Esophagus muscularis mucosa (tissue), 4 donors: ENCODE results near the gene SRPK3. TPM values are rescaled to one million over a fixed set of nuclear protein-coding genes. Genes with fewer than 3 reads are reported as not detected.

Experiments
- DNase-seq: peaks from one replicate; pipeline ENCODE4 v3.0.0-alpha.2; 2017; ENCODE audit errors: extremely low spot score
- H3K27ac ChIP-seq, 4 donors: fragments of 200-600 bp; sonication (generic); replicated peaks in 1 of 4; 1 replicate in 3 of 4; 2 replicates in 1 of 4; pipeline ENCODE4 v1.5.1; 2016 to 2019; ENCODE audit warnings: mild to moderate bottlenecking in 1 of 4
- H3K27me3 ChIP-seq, 4 donors: fragments of 200-600 bp; sonication (generic); one replicate each; pipeline versions ENCODE4 v1.5.1 to v1.6.0; 2016 to 2019
- H3K36me3 ChIP-seq, 4 donors: fragments of 200-600 bp; sonication (generic); one replicate each; pipeline ENCODE4 v1.5.1; 2016 to 2019
- H3K4me1 ChIP-seq, 4 donors: fragments of 200-600 bp; sonication (generic); one replicate each; pipeline ENCODE4 v1.5.1; 2016 to 2019
- H3K4me3 ChIP-seq, 4 donors: fragments of 200-600 bp; sonication (generic); 1 replicate in 2 of 4; 2 replicates in 2 of 4; pipeline ENCODE4 v1.5.1; 2016 to 2019; ENCODE audit warnings: mild to moderate bottlenecking in 4 of 4, moderate library complexity in 1 of 4
- H3K9me3 ChIP-seq, 4 donors: fragments of 200-600 bp; sonication (generic); 1 replicate in 3 of 4; 2 replicates in 1 of 4; pipeline ENCODE4 v1.5.1; 2016 to 2019
- CTCF ChIP-seq, 3 experiments: fragments of 200-600 bp in 2 of 3; fragments of 450-650 bp in 1 of 3; sonication (generic) in 2 of 3; IDR thresholded peaks; one replicate each; pipeline ENCODE4 v1.5.1; 2017 to 2019; ENCODE audit warnings: antibody characterized with exemption in 3 of 3, mild to moderate bottlenecking in 2 of 3, moderate library complexity in 1 of 3
- EP300 ChIP-seq: sonication (generic); formaldehyde crosslinking; IDR thresholded peaks from one replicate; pipeline ENCODE4 v1.6.1; 2017; ENCODE audit warnings: antibody characterized with exemption
- POLR2A ChIP-seq: fragments of 450-650 bp; IDR thresholded peaks from one replicate; pipeline ENCODE4 v1.6.1; 2017; ENCODE audit warnings: antibody characterized with exemption, moderate library complexity, mild to moderate bottlenecking, low read depth
- POLR2AphosphoS5 ChIP-seq, 2 donors: sonication (generic); formaldehyde crosslinking; IDR thresholded peaks; one replicate each; pipeline ENCODE4 v1.6.1; 2017; ENCODE audit warnings: antibody characterized with exemption in 2 of 2
- WGBS: methylation state at CpG from one replicate; pipeline ENCODE4 v1.1.5; 2018; 5-methylcytosine and 5-hydroxymethylcytosine counted together
- intact Hi-C: fragments of 100-400 bp; cut with DNase I; formaldehyde crosslinking; loops from one replicate; pipeline ENCODE4 v1.15.1; 2023
- total RNA-seq, 4 donors: library from RNA; depleted of rRNA; stranded (reverse); fragments of >200 nt; gene quantifications; one replicate each; pipeline versions ENCODE4 v1.1.0 to v1.2.1, GENCODE V29; 2016

Gene SRPK3
- total RNA-seq, 4 donors from 2014 or later, result 0.52 to 2.2 (median 1.1) TPM

- Histone ChIP-seq H3K27me3 (no peaks in the 10 kb centered on the region), H3K9me3 (no peaks in the 10 kb centered on the region), H3K4me1 (peaks cover 19 to 40% (median 36%) of the 10 kb centered on the region in 4 donors), H3K27ac (peak overlapping the region; percentile 70 to 79 (median 76)), H3K36me3 (peaks cover 0 to 20% (median 8%) of the 10 kb centered on the region in 4 donors), H3K4me3 (peak overlapping the region; percentile 43 to 56 (median 49))
- WGBS, result 59% methylated on average over 21 of the region's 21 CpGs
- no peak for TF ChIP-seq CTCF (IDR thresholded peaks at IDR 0.05)
- no peak for TF ChIP-seq POLR2A
- TF ChIP-seq POLR2AphosphoS5 (IDR thresholded peaks at IDR 0.05), result peak in 1 of 2 donors; percentile 51
- TF ChIP-seq EP300, result no peak
- DNase-seq, result no peak
- intact Hi-C loops, result no loop called here
These were observed 14.6 kb upstream of the SRPK3 start for GRCh38 chrX:153766098-153766817.

- H3K4me3 ChIP-seq, result peak overlapping the region in 3 of 4 donors; percentile 43 to 56 (median 51)
- intact Hi-C loops, result no loop called here
- no peaks in the 10 kb centered on the region for H3K27me3 ChIP-seq
- TF ChIP-seq POLR2AphosphoS5 (IDR thresholded peaks at IDR 0.05) (no peak), POLR2A (no peak), EP300 (no peak), CTCF (IDR thresholded peaks at IDR 0.05) (no peak)
- 86% methylated on average over 26 of the region's 56 CpGs for whole genome bisulfite sequencing
- peaks cover 0 to 28% (median 12%) of the 10 kb centered on the region in 4 donors for H3K36me3 ChIP-seq
- H3K4me1 ChIP-seq, result peaks cover 19 to 40% (median 36%) of the 10 kb centered on the region in 4 donors
- DNase-seq, result no peak
- H3K27ac ChIP-seq, result peak overlapping the region in 2 of 4 donors; percentile 30 to 75
- no peaks in the 10 kb centered on the region for H3K9me3 ChIP-seq
These were observed 13.8 kb upstream of the SRPK3 start for GRCh38 chrX:153766871-153767673.

- WGBS, result 94% methylated on average over 18 of the region's 20 CpGs
- intact Hi-C loops, result no loop called here
- TF ChIP-seq POLR2AphosphoS5 (IDR thresholded peaks at IDR 0.05), result no peak
- no peak for TF ChIP-seq POLR2A
- Histone ChIP-seq H3K27me3 (no peaks in the 10 kb centered on the region), H3K36me3 (peaks cover 0 to 31% (median 15%) of the 10 kb centered on the region in 4 donors), H3K9me3 (no peaks in the 10 kb centered on the region), H3K4me1 (peaks cover 19 to 40% (median 36%) of the 10 kb centered on the region in 4 donors), H3K4me3 (no peak overlapping the region), H3K27ac (peak overlapping the region in 1 of 4 donors; percentile 75)
- DNase-seq, result no peak
These were observed 13.2 kb upstream of the SRPK3 start for GRCh38 chrX:153767674-153768055.

- H3K27ac ChIP-seq, result no peak overlapping the region
- 93% methylated on average over 6 of the region's 22 CpGs for WGBS
- no peak for DNase-seq
- TF ChIP-seq POLR2A (no peak), POLR2AphosphoS5 (IDR thresholded peaks at IDR 0.05) (no peak), EP300 (no peak), CTCF (IDR thresholded peaks at IDR 0.05) (no peak)
- no peaks in the 10 kb centered on the region for H3K9me3 ChIP-seq
- no peak overlapping the region for H3K4me3 ChIP-seq
- intact Hi-C loops, result no loop called here
- H3K36me3 ChIP-seq, result peaks cover 0 to 36% (median 18%) of the 10 kb centered on the region in 4 donors
- H3K27me3 ChIP-seq, result no peaks in the 10 kb centered on the region
- peaks cover 19 to 40% (median 36%) of the 10 kb centered on the region in 4 donors for H3K4me1 ChIP-seq
These were observed 12.3 kb upstream of the SRPK3 start for GRCh38 chrX:153768311-153769157.
